EH (cell line): ENCODE results near the gene STK32B.

Experiments
- DNase-seq: peaks from one replicate; pipeline ENCODE4 v3.0.0-alpha.2; 2015; ENCODE audit warnings: low read depth

The STK32B gene

GRCh38 chr4:5125321-5125720, 74.0 kb downstream of the STK32B start:
- DNase-seq = no peak

GRCh38 chr4:5126231-5126630, 75.0 kb downstream of the STK32B start:
- no peak for DNase-seq

GRCh38 chr4:5126857-5127256, 75.6 kb downstream of the STK32B start:
- no peak for DNase-seq

DNA sequence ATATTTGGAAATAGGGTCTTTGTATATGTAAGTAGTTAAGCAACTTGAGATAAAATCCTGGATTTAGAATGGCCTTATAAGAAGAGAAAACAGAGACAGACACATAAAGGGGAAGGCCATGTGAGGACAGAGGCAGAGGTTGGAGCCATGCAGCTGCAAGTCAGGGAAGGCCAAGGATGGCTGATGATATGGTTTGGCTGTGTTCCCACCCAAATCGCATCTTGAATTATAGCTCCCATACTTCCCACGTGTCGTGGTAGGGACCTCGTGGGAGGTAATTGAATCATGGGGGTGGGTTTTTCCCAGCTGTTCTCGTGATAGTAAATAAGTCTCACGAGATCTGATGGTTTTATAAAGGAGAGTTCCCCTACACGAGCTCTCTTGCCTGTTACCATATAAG, 76.3 kb downstream of the STK32B start:
- DNase-seq = no peak

DNA sequence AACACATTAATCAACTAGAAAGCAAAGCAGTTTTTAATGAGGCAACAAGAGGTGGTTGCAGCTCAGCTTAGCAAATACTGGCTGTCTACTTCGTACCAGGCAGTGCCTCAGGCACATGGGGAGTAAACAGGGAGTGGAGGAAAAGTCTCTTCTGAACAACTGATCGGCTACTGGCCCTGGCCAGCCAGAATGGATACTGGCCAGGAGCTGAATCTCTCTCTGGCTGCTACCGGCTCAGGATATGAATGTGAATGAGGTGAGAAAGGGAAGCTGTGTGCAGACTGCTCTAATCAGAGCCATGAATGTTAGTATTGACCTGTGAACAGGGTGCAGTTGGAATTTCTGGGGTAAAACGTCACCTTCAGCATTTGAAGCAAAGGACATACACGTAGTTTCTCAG, 77.3 kb downstream of the STK32B start:
- DNase-seq = no peak

DNA sequence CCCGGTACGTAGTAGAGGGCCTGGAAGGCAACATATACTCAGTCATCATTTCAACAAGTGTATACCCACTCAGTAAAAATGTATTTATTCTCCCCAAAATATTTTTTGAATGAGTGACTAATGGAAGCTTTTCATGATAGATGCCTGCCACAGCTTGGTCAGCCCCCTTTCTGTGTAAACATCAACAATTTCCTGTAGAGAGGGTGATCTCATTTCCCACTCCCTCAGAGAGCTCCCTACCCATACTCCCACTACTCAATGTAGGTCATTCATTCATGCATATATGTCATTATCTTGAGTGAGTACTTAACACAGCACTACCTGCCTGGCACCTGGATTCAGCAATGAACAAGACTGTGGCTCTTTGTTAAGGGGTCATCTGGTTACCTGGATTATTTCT, 81.9 kb downstream of the STK32B start:
- DNase-seq = peak; percentile 19

- DNase-seq = no peak
These were observed 82.8 kb downstream of the STK32B start for GRCh38 chr4:5133933-5134594.

GRCh38 chr4:5134620-5135019, 83.3 kb downstream of the STK32B start:
- no peak for DNase-seq

DNA sequence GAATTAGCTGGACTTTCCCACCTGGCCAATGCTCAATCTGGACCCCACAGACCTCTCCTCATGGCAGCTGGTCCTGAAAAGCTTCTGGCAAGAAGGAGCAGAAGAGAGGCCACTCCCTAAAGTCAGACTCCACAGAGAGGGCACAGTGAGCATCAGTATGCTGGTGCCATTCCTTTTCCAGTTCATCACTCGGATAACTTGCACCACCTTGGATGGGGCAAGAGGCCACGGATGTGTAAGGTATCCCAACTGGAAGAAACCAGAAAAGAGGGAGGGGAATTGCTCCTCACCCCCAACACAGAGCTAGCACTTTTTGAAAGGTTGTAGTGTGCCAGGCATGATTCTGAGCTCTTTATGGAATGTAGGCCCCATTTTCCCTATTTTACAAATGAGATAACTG, 85.9 kb downstream of the STK32B start:
- no peak for DNase-seq

DNA sequence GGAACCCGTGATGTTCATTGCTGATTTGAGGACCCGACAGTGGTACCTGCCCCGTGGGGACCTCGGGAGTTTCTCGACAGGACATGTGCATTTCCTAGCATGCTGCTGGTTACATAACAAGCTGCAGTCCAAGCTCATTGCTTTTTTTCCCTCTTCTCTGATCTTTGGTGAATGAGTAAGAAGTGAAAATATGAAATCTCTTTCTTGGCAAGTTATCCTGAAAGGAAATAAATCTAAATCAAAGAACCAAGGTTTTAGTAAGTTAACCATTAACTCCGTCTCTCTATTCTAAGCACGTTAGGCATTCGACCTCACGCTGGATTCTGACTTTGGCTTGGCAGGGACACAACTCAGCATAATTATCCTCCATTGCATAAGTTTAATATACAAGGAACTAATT, 86.6 kb downstream of the STK32B start:
- DNase-seq = no peak

DNA sequence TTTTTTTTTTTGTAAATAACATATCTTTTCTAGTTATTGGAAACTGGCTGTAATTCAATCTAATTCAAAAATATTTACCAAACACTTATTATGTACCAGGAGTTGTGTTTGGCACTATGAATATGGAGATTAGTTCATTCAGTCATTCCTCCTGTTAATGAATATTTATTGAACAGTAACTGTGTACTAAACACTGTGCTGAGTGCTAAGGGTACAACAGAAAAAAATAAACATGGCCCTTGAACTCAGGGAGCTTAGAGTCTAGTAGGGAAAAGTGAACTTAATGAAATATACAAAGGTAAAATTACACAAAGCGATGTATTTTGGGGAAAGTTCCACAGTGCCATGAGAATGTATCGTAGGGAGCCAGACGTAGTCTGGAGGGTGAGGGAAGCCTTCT, 87.1 kb downstream of the STK32B start:
- no peak for DNase-seq

GRCh38 chr4:5139141-5139540, 87.9 kb downstream of the STK32B start:
- DNase-seq = no peak

DNA sequence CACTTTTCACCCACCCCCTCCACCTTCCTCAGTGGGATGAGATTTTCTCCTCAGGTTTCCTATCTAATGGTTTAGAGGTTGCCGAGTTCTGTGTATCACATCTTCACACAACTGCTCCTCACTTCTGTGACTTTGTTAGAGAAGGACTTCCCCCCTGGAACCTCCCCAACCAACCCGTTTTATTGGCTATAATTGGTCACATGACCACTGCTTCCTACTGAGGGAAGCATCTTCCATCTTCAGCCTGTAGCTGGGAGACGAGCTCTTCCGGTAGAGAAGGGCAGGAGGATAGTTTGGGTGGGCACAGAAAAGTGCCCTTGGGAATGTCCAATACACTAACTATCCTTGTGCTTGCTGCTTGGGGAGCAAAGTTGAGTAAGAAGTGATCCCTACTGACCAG, 90.5 kb downstream of the STK32B start:
- no peak for DNase-seq

GRCh38 chr4:5142726-5143125, 91.4 kb downstream of the STK32B start:
- DNase-seq = peak; percentile 65

DNA sequence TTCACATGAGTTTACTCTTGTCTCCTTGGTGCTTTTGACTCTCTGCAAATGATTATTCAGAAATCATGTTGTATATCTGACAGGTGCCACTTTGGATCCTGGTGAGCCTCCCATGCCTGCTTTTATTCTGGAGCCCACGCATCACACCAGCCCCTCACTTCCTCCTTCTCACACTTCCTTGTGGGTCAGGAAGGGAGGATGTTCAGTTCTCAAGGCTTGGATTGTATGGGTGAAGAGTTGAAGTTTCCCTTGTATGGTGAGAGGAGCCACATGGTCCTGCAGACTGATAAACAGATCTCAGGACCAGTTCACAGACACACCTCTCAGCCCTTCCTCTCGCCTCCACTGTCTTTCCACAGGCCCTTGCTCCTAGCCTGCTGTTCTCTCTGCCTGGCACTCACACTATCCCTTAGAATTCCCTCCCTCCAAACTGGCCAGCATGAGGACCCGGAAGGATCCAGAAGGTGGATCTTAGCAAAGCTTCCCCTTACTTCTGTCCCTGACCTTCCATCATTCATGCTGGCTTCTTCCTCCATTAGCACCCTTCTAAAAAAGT, 92.1 kb downstream of the STK32B start:
- no peak for DNase-seq

- DNase-seq = no peak
These were observed 92.7 kb downstream of the STK32B start for GRCh38 chr4:5143940-5144339.

GRCh38 chr4:5144384-5144783, 93.1 kb downstream of the STK32B start:
- no peak for DNase-seq

DNA sequence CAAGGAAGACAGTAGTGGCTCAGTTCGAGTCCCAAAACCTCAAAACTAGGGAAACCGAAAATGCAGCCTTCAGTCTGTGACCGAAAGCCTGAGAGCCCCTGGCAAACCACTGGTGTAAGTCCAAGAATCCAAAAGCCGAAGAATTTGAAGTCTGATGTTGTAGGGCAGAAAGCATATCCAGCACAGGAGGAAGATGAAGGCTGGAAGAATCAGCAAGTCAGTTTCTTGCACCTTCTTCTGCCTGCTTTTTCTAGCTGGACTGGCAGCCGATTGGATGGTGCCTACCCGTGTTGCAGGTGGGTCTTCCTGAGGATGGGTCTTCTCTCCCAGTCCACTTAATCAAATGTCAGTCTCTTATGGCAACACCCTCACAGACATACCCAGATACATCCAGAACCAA, 95.0 kb downstream of the STK32B start:
- DNase-seq = no peak

DNA sequence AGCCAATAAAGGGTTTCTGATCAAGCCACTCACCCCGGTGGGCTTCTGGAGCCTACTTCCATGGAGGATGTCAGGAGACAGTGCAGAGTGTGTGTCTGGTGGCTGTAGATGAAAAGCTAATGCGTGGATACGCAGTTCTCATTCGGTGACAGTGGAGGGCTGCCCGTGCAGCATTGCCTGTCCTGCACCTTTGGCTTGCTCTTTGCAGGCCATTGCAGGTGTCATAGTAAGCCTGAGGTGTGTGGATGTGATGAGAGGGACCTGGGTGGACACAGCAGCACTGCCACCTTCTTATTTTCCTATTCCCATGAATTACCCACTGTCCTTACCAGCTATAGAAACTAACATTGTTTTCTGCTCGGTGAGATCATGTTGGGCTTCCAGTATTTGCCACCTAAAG, 101.2 kb downstream of the STK32B start:
- no peak for DNase-seq

- DNase-seq = peak; percentile 38
These were observed 105.4 kb downstream of the STK32B start for GRCh38 chr4:5156682-5157081.

GRCh38 chr4:5157791-5158770, 106.8 kb downstream of the STK32B start:
- peak; percentile 91 for DNase-seq

DNA sequence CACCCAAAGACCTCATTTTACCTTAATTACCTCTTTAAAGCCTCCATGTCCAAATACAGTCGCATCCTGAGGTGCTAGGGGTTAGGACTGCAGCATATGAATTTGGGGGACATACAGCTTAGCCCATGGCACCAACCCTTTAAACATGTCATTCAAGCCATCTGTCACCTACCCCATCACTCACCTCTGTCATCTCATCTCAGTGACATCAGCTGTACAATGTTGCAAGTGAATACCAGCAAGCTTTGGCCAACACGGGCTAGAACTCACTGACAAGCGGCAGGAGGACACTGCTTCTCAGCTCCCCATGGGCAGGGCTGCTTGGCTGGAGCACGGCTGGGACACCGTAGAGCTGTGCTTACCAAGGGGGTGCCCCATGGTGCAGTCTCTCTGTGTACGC, 107.5 kb downstream of the STK32B start:
- DNase-seq = no peak

GRCh38 chr4:5160668-5161067, 109.4 kb downstream of the STK32B start:
- DNase-seq = no peak
